Kidney epithelial cell (primary cell): ENCODE measurements around the gene MTFR2. TPM values are rescaled to one million over a fixed set of nuclear protein-coding genes. Genes with fewer than 3 reads are reported as not detected.

Experiments
- DNase-seq: peaks from one replicate; pipeline ENCODE4 v3.0.0-alpha.2; 2010; ENCODE audit warnings: low read depth
- H3K27me3 ChIP-seq: 2 replicates; pipeline ENCODE4 v1.6.0; 2011; ENCODE audit warnings: low read length; ENCODE audit not compliant: control insufficient read depth, insufficient read depth
- H3K36me3 ChIP-seq: 2 replicates; pipeline ENCODE4 v1.5.1; 2011; ENCODE audit warnings: low read length; ENCODE audit not compliant: control insufficient read depth, insufficient read depth
- H3K4me3 ChIP-seq: 2 replicates; pipeline ENCODE4 v1.5.1; 2011; ENCODE audit warnings: low read depth, mild to moderate bottlenecking, control low read depth, low read length
- total RNA-seq: library from RNA; depleted of rRNA; stranded (reverse); fragments of >200 nt; gene quantifications from 2 replicates; pipeline ENCODE4 v1.2.3, GENCODE V29; 2015
- TF ChIP-seq, protein P1 (sequence below): IDR thresholded peaks from 2 replicates; pipeline ENCODE4 v1.5.1; 2011; ENCODE audit warnings: mild to moderate bottlenecking, moderate library complexity, low read length, control low read depth, inconsistent platforms; ENCODE audit not compliant: insufficient read depth, poor library complexity, severe bottlenecking

Gene MTFR2
- total RNA-seq, 1 donor from 2014 or later, result 4.6 TPM

GRCh38 chr6:136216503-136217401 lies 33.4 kb downstream of the MTFR2 start:
- no peaks in the 10 kb centered on the region for H3K27me3 ChIP-seq
- no peak for DNase-seq
- TF ChIP-seq, protein P1, sequence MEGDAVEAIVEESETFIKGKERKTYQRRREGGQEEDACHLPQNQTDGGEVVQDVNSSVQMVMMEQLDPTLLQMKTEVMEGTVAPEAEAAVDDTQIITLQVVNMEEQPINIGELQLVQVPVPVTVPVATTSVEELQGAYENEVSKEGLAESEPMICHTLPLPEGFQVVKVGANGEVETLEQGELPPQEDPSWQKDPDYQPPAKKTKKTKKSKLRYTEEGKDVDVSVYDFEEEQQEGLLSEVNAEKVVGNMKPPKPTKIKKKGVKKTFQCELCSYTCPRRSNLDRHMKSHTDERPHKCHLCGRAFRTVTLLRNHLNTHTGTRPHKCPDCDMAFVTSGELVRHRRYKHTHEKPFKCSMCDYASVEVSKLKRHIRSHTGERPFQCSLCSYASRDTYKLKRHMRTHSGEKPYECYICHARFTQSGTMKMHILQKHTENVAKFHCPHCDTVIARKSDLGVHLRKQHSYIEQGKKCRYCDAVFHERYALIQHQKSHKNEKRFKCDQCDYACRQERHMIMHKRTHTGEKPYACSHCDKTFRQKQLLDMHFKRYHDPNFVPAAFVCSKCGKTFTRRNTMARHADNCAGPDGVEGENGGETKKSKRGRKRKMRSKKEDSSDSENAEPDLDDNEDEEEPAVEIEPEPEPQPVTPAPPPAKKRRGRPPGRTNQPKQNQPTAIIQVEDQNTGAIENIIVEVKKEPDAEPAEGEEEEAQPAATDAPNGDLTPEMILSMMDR, result no peak
- no peak overlapping the region for H3K4me3 ChIP-seq
- no peaks in the 10 kb centered on the region for H3K36me3 ChIP-seq

DNA sequence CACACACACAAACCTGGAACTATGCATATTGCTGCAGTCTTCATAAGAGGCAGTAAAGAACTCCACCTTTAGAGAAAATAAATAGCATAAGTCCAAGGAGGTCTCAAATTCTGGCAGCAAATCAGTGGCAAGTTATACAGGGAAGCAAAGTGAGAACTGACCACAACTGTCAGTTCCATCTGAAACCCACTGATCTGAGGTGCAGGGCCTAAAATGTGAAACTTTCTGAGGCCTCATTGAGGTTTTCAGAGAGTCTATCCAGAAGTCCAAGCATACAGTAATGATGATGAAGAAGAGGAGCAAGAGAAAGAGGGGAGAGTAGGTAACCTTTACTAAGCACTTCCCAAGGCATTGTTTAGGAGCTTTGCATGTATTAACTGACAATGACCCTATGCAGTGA lies 36.3 kb downstream of the MTFR2 start:
- TF ChIP-seq, protein P1, result no peak
- no peaks in the 10 kb centered on the region for H3K36me3 ChIP-seq
- no peaks in the 10 kb centered on the region for H3K27me3 ChIP-seq
- H3K4me3 ChIP-seq, result no peak overlapping the region
- no peak for DNase-seq

DNA sequence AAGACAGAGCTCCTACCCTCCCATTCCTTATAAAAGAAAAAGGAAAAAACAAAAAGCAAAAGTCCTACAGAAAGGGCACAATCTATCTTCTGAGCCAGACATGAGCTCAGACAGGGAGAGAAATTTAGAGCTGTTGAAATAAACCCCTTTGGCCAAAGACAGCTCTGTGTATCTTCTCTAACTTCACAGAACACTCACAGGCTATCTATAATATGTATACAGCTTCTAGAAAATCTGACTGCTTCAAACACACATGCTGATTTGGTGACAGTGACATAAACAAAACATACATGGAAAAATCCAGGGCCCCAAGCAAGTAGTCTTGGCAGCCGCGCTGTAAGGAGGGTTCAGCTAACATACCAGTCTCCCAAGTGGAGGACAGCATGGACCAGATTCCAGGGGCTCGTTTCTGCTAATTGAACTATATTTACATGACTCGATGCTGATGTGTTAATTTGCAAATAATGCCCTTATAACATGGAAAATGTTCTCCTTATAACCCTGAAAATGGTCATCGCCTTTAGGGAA lies 37.0 kb downstream of the MTFR2 start:
- no peak for DNase-seq
- Histone ChIP-seq H3K36me3 (no peaks in the 10 kb centered on the region), H3K27me3 (no peaks in the 10 kb centered on the region), H3K4me3 (no peak overlapping the region)
- TF ChIP-seq, protein P1, result no peak

DNA sequence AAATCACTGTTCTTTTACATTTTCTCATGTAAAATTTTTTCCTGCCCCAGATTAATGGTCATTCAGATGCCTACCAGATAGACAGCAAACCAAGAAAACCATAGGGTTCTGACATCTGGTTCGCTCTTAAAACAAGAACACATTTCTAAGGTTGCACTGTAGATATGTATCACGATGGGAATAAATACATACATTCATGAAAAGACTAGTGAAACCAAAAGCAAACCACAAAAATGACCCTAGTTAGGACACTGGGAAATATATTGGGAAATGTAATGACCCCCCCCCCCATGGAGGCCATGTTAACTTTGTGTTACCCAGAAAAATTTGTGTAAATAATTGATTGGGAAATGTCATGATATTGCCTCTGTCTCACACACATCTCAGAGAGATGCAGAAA lies 37.5 kb downstream of the MTFR2 start:
- no peak for DNase-seq

GRCh38 chr6:136210398-136211165 lies 39.5 kb downstream of the MTFR2 start:
- no peaks in the 10 kb centered on the region for H3K36me3 ChIP-seq
- TF ChIP-seq, protein P1, result no peak
- DNase-seq, result no peak

More for the DNA sequence above, 37.5 kb downstream of the MTFR2 start:
- no peaks in the 10 kb centered on the region for H3K27me3 ChIP-seq
- H3K36me3 ChIP-seq, result no peaks in the 10 kb centered on the region
- no peak overlapping the region for H3K4me3 ChIP-seq
- TF ChIP-seq, protein P1, result no peak

More at GRCh38 chr6:136210398-136211165, 39.5 kb downstream of the MTFR2 start:
- H3K4me3 ChIP-seq, result no peak overlapping the region
- H3K27me3 ChIP-seq, result no peaks in the 10 kb centered on the region
